ENCODE data around the gene RANGAP1. TPM values are rescaled to one million over a fixed set of nuclear protein-coding genes. Genes with fewer than 3 reads are reported as not detected.

RANGAP1 gene
- total and polyA plus RNA-seq, 2 of the 13 experiments (the other 11 are each of a cell fraction or from before 2014, with no cell fraction given) = 51.8 to 83.9 TPM

DNA sequence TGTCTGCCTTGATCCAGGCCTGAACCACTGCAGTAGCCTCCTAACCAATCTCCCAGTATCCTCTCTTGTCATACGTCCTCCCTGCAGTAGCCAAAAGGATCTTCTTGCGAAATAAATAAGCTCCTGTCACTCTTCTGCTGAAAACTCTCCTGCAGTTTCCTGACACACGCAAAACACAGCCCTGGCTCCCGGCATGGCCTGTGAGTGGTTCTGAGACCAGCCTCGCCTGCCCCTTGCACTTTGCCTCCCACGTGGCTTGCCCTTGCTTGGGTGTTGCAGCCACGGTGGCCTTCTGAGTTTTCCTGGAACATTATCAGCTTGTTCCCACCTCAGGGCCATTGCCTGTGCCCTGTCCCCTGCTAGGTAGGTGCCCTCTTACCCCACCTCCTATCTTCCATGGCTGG lies 22.6 kb upstream of the RANGAP1 start (continued):
- TF ChIP-seq, protein P1, sequence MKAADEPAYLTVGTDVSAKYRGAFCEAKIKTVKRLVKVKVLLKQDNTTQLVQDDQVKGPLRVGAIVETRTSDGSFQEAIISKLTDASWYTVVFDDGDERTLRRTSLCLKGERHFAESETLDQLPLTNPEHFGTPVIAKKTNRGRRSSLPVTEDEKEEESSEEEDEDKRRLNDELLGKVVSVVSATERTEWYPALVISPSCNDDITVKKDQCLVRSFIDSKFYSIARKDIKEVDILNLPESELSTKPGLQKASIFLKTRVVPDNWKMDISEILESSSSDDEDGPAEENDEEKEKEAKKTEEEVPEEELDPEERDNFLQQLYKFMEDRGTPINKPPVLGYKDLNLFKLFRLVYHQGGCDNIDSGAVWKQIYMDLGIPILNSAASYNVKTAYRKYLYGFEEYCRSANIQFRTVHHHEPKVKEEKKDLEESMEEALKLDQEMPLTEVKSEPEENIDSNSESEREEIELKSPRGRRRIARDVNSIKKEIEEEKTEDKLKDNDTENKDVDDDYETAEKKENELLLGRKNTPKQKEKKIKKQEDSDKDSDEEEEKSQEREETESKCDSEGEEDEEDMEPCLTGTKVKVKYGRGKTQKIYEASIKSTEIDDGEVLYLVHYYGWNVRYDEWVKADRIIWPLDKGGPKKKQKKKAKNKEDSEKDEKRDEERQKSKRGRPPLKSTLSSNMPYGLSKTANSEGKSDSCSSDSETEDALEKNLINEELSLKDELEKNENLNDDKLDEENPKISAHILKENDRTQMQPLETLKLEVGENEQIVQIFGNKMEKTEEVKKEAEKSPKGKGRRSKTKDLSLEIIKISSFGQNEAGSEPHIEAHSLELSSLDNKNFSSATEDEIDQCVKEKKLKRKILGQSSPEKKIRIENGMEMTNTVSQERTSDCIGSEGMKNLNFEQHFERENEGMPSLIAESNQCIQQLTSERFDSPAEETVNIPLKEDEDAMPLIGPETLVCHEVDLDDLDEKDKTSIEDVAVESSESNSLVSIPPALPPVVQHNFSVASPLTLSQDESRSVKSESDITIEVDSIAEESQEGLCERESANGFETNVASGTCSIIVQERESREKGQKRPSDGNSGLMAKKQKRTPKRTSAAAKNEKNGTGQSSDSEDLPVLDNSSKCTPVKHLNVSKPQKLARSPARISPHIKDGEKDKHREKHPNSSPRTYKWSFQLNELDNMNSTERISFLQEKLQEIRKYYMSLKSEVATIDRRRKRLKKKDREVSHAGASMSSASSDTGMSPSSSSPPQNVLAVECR (CRISPR knock-in tag; IDR thresholded peaks at IDR 0.05; ENCODE audit: borderline replicate concordance) = peak; percentile 81
- TF ChIP-seq, protein P2, sequence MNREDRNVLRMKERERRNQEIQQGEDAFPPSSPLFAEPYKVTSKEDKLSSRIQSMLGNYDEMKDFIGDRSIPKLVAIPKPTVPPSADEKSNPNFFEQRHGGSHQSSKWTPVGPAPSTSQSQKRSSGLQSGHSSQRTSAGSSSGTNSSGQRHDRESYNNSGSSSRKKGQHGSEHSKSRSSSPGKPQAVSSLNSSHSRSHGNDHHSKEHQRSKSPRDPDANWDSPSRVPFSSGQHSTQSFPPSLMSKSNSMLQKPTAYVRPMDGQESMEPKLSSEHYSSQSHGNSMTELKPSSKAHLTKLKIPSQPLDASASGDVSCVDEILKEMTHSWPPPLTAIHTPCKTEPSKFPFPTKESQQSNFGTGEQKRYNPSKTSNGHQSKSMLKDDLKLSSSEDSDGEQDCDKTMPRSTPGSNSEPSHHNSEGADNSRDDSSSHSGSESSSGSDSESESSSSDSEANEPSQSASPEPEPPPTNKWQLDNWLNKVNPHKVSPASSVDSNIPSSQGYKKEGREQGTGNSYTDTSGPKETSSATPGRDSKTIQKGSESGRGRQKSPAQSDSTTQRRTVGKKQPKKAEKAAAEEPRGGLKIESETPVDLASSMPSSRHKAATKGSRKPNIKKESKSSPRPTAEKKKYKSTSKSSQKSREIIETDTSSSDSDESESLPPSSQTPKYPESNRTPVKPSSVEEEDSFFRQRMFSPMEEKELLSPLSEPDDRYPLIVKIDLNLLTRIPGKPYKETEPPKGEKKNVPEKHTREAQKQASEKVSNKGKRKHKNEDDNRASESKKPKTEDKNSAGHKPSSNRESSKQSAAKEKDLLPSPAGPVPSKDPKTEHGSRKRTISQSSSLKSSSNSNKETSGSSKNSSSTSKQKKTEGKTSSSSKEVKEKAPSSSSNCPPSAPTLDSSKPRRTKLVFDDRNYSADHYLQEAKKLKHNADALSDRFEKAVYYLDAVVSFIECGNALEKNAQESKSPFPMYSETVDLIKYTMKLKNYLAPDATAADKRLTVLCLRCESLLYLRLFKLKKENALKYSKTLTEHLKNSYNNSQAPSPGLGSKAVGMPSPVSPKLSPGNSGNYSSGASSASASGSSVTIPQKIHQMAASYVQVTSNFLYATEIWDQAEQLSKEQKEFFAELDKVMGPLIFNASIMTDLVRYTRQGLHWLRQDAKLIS (CRISPR knock-in tag; IDR thresholded peaks at IDR 0.05) = no peak
- TF ChIP-seq ZNF546 (CRISPR knock-in tag; conservative IDR thresholded peaks at IDR 0.05) (no peak), ZNF747 (CRISPR knock-in tag; IDR thresholded peaks at IDR 0.05; ENCODE audit: borderline replicate concordance) (peak; percentile 41; the same call in 1 of the 2 replicates), ZNF292 (CRISPR knock-in tag; IDR thresholded peaks at IDR 0.05; ENCODE audit: borderline replicate concordance, low read depth) (peak; percentile 80; the same call in 1 of the 2 replicates), TMF1 (CRISPR knock-in tag; IDR thresholded peaks at IDR 0.05; ENCODE audit: low read depth) (0 out of 2 replicates have a peak, but pooled peaks have one; percentile 49), FOXO1 (CRISPR knock-in tag; IDR thresholded peaks at IDR 0.05) (peak; percentile 62; the same call in 1 of the 2 replicates), ZNF607 (CRISPR knock-in tag; IDR thresholded peaks at IDR 0.05; ENCODE audit: borderline replicate concordance) (peak; percentile 80; the same call in 1 of the 2 replicates), NFYC (CRISPR knock-in tag; IDR thresholded peaks at IDR 0.05) (peak; percentile 49), ZBTB20 (CRISPR knock-in tag; IDR thresholded peaks at IDR 0.05; ENCODE audit: borderline replicate concordance, low read depth) (peak; percentile 59; the same call in 1 of the 2 replicates), SP140L (CRISPR knock-in tag; IDR thresholded peaks at IDR 0.05; ENCODE audit: borderline replicate concordance) (no peak)
- TF ChIP-seq, protein P3, sequence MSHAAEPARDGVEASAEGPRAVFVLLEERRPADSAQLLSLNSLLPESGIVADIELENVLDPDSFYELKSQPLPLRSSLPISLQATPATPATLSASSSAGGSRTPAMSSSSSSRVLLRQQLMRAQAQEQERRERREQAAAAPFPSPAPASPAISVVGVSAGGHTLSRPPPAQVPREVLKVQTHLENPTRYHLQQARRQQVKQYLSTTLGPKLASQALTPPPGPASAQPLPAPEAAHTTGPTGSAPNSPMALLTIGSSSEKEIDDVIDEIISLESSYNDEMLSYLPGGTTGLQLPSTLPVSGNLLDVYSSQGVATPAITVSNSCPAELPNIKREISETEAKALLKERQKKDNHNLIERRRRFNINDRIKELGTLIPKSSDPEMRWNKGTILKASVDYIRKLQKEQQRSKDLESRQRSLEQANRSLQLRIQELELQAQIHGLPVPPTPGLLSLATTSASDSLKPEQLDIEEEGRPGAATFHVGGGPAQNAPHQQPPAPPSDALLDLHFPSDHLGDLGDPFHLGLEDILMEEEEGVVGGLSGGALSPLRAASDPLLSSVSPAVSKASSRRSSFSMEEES (CRISPR knock-in tag; IDR thresholded peaks at IDR 0.05) = peak; percentile 84
- TF ChIP-seq, protein P4, sequence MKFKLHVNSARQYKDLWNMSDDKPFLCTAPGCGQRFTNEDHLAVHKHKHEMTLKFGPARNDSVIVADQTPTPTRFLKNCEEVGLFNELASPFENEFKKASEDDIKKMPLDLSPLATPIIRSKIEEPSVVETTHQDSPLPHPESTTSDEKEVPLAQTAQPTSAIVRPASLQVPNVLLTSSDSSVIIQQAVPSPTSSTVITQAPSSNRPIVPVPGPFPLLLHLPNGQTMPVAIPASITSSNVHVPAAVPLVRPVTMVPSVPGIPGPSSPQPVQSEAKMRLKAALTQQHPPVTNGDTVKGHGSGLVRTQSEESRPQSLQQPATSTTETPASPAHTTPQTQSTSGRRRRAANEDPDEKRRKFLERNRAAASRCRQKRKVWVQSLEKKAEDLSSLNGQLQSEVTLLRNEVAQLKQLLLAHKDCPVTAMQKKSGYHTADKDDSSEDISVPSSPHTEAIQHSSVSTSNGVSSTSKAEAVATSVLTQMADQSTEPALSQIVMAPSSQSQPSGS (CRISPR knock-in tag; IDR thresholded peaks at IDR 0.05) = peak; percentile 62
- TF ChIP-seq, protein P5, sequence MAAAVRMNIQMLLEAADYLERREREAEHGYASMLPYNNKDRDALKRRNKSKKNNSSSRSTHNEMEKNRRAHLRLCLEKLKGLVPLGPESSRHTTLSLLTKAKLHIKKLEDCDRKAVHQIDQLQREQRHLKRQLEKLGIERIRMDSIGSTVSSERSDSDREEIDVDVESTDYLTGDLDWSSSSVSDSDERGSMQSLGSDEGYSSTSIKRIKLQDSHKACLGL (CRISPR knock-in tag; IDR thresholded peaks at IDR 0.05) = peak; percentile 82
- TF ChIP-seq, protein P6, sequence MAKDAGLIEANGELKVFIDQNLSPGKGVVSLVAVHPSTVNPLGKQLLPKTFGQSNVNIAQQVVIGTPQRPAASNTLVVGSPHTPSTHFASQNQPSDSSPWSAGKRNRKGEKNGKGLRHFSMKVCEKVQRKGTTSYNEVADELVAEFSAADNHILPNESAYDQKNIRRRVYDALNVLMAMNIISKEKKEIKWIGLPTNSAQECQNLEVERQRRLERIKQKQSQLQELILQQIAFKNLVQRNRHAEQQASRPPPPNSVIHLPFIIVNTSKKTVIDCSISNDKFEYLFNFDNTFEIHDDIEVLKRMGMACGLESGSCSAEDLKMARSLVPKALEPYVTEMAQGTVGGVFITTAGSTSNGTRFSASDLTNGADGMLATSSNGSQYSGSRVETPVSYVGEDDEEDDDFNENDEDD (CRISPR knock-in tag; IDR thresholded peaks at IDR 0.05; ENCODE audit: borderline replicate concordance) = peak; percentile 92; the same call in 1 of the 2 replicates
